SK-N-SH treated with all-trans-retinoic acid at 6 μM for 48 hours (cell line): ENCODE data around the gene VWC2L.

Experiments used
- ARNTL ChIP-seq: fragments of 450-650 bp; formaldehyde crosslinking; IDR thresholded peaks from 2 replicates; pipeline ENCODE4 v1.5.0; 2020; ENCODE audit warnings: low read depth, mild to moderate bottlenecking, moderate library complexity, borderline replicate concordance
- OSR1 ChIP-seq: fragments of 250-450 bp; sonication (Bioruptor Pico); IDR thresholded peaks from 2 replicates; pipeline ENCODE4 v1.8.0; 2022; ENCODE audit warnings: moderate library complexity, mild to moderate bottlenecking, inconsistent platforms
- TOX ChIP-seq: fragments of 250-450 bp; sonication (Bioruptor Pico); IDR thresholded peaks from 2 replicates; pipeline ENCODE4 v1.8.0; 2021; ENCODE audit warnings: mild to moderate bottlenecking, moderate library complexity, borderline replicate concordance

DNA sequence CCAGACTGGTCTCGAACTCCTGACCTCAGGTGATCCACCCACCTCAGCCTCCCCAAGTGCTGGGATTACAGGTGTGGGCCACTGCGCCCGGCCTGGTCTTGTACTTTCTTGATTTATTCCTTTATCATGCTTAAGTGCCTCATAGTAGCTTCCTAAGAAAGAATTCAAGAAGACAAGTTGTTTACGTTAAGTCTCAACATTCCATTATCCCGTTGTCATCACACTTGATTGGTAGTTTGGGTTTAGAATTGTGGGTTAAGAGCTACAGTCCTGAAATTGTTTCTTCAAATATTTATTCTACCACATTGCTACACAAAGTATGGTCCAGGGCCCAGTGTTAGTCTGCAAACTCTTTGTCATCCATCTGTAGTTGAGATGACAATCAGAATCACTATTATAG, 194.0 kb downstream of the VWC2L start:
- no peak for TF ChIP-seq ARNTL (CRISPR knock-in tag)
- TF ChIP-seq OSR1 (CRISPR knock-in tag) = no peak
- TF ChIP-seq TOX (CRISPR knock-in tag) = no peak
